Coronary artery (tissue), 2 donors: ENCODE data around the gene DNASE2.
A peak's percentile ranks its signal among the peaks of the same experiment; 100 is the strongest.
"Not testable (repeated sequence)": the region's sequence is repeated elsewhere in the genome, so short reads cannot be mapped to it uniquely, and the experiment has no call there.

Source experiments
- DNase-seq: peaks from one replicate; pipeline ENCODE4 v3.0.0-alpha.2; 2017; ENCODE audit warnings: low spot score
- H3K27ac ChIP-seq, 2 donors: fragments of 200-600 bp; sonication (generic); one replicate each; pipeline ENCODE4 v1.5.1; 2016 to 2019
- H3K4me3 ChIP-seq: fragments of 200-600 bp; sonication (generic); 2 replicates; pipeline ENCODE4 v1.5.1; 2016; ENCODE audit warnings: mild to moderate bottlenecking, moderate library complexity
- CTCF ChIP-seq: fragments of 200-600 bp; sonication (generic); IDR thresholded peaks from one replicate; pipeline ENCODE4 v1.5.1; 2019; ENCODE audit warnings: antibody characterized with exemption

Gene DNASE2

GRCh38 chr19:12858041-12858928, 23.0 kb downstream of the DNASE2 start:
- Histone ChIP-seq H3K4me3 (no peak overlapping the region), H3K27ac (no peak overlapping the region)
- TF ChIP-seq CTCF = no peak
- DNase-seq = no peak

- Histone ChIP-seq H3K4me3 (no peak overlapping the region), H3K27ac (no peak overlapping the region)
- TF ChIP-seq CTCF = no peak
- no peak for DNase-seq
Observed at GRCh38 chr19:12856653-12857052, 24.6 kb downstream of the DNASE2 start.

- H3K27ac ChIP-seq = no peak overlapping the region
- peak overlapping the region; percentile 51 for H3K4me3 ChIP-seq
- DNase-seq = no peak
- TF ChIP-seq CTCF = peak; percentile 99
Observed at GRCh38 chr19:12847159-12848139, 33.8 kb downstream of the DNASE2 start.

GRCh38 chr19:12846613-12847012, 34.6 kb downstream of the DNASE2 start:
- not testable (repeated sequence) for H3K27ac ChIP-seq, H3K4me3 ChIP-seq, DNase-seq

- no peak overlapping the region for H3K27ac ChIP-seq
- no peak for TF ChIP-seq CTCF
- DNase-seq = no peak
- no peak overlapping the region for H3K4me3 ChIP-seq
Observed at GRCh38 chr19:12843999-12844732, 37.1 kb downstream of the DNASE2 start.

GRCh38 chr19:12843328-12843727, 37.9 kb downstream of the DNASE2 start:
- TF ChIP-seq CTCF = no peak
- Histone ChIP-seq H3K4me3 (no peak overlapping the region), H3K27ac (no peak overlapping the region)
- DNase-seq = no peak

- DNase-seq = no peak
- Histone ChIP-seq H3K4me3 (no peak overlapping the region), H3K27ac (no peak overlapping the region)
- TF ChIP-seq CTCF = no peak
Observed at GRCh38 chr19:12842511-12842910, 38.7 kb downstream of the DNASE2 start.
